Measurements from ENCODE around the gene NFATC2. TPM values are rescaled to one million over a fixed set of nuclear protein-coding genes. Genes with fewer than 3 reads are reported as not detected.

The NFATC2 gene
- total and polyA plus RNA-seq, 12 donors: 0.61 to 7.7 (median 4.0) TPM

- WGBS, 4 donors: 81 to 88% (median 84%) methylated on average over 3 of the region's 3 CpGs
- Histone ChIP-seq H3K27ac (no peak overlapping the region), H3K27me3 (no peaks in the 10 kb centered on the region), H3K9me3 (replicated peaks in 1 of 3) (no peaks in the 10 kb centered on the region), H3K4me3 (no peak overlapping the region), H3K36me3 (replicated peaks in 1 of 2) (no peaks in the 10 kb centered on the region), H3K4me1 (replicated peaks in 1 of 2) (no peaks in the 10 kb centered on the region)
- no peak for DNase-seq
- TF ChIP-seq POLR2A (IDR thresholded peaks at IDR 0.05) (no peak), CTCF (IDR thresholded peaks at IDR 0.05) (no peak)
- intact Hi-C loops (cut with DNase I): no loop called here
These were observed 205.3 kb downstream of the NFATC2 start for GRCh38 chr20:51337126-51337805.

Small RNA genes lying within 50 kb of the gene (microRNA-seq; reads per million reads assigned to microRNA genes)
- 0 to 1.7 (median 0.38) reads per million in 3 donors for gene MIR3194

Small RNA genes lying within 50 kb of the gene (small RNA-seq; reads per million reads assigned to genes)
- 0 to 0.17 reads per million in 2 donors for gene MIR3194

Other genes starting within 250 kb of the NFATC2 start
- 10 to 100 TPM in 8 of 9 donors, 1 to 10 TPM in 1; 4.0 to 34.5 (median 17.7) TPM for gene ATP9A, start 225.7 kb upstream of the NFATC2 start, total RNA-seq
- 10 to 100 TPM in 1 of 3 donors, 1 to 10 TPM in 2; 3.7 to 13.2 (median 3.9) TPM for gene ATP9A, start 225.7 kb upstream of the NFATC2 start, polyA plus RNA-seq